ENCODE data around the gene ARL2BP.

Gene ARL2BP

DNA sequence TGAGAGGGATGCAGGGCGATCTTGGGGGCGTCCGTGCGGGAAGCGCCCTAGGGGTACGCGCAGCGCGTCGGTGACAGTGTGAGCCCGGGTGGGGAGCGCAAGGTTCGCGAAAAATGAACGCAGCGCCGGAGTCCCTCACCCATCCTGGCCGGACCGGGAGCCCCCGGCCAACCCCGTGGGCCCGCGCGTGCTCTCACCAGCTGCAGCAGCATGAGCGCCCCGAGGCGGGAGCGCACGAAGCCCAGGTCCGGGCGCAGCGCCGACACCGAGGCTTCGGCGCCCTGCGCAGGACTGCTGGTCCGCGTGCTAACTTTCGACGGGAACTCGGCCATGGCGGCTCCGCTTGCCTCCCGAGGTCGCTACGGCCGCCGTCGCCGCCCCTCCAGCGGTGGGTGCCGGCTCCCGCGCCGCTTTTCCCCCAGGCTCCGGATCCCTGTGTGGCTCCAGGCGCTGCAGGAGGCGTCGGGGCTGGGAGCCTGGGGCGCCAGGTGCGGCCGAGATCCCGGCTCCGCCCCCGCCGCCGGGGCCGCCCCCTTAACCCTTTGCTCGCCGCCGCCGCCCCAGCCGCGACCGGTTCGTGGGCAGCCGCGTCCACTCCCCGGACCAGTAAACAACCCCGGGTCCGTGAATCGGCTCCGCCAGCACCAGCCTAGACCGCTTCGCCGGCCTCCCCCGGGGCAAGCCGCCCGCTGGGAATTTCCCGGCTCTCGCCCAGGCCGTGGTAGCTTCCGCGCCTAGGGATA is 39.3 kb downstream of the ARL2BP start, which contains the start of gene PLLP:
PLLP (minus strand) TSS at position 464 of the 743 bp plus-strand sequence; CDS start at position 332, 132 bp downstream.
- peak; percentile 47 for DNase-seq

DNA sequence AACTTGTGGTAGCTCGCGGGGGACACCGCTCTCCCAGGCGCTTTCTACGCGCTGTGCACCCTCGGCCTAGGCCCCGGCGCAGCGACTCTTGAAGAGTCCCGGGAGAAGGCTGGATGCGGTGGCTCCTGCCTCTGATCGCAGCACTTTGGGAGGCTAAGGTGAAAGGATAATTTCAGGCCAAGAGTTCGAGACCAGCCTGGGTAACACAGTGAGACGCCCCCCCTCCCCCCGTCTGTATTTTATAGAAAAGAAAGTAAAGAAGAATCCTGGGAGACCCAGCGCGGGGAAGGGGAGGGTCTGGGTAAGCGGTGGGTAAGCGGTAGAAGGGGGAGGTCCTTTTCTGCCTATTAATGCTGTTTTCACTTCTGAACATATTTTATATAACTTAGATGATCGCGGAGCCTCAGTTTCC is 39.9 kb downstream of the ARL2BP start:
- no peak for DNase-seq

DNA sequence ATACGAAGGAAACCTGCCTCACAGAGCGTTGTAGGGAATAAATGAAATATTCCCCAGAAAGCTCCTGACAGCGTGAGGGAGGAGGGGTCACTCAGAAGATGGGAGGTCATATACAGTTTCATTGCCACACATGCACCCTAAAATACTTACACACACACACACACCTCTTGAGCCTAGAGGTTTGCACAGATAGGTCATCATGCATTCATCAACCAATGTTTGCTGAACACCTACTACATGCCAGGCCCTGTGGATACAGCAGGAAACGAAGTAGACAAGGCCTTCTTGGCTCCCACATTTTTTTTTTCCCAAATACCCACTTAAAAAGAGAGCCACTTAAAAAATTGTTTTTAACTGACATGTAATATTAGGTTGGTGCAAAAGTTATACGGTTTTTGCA is 40.3 kb downstream of the ARL2BP start:
- DNase-seq, result no peak

DNA sequence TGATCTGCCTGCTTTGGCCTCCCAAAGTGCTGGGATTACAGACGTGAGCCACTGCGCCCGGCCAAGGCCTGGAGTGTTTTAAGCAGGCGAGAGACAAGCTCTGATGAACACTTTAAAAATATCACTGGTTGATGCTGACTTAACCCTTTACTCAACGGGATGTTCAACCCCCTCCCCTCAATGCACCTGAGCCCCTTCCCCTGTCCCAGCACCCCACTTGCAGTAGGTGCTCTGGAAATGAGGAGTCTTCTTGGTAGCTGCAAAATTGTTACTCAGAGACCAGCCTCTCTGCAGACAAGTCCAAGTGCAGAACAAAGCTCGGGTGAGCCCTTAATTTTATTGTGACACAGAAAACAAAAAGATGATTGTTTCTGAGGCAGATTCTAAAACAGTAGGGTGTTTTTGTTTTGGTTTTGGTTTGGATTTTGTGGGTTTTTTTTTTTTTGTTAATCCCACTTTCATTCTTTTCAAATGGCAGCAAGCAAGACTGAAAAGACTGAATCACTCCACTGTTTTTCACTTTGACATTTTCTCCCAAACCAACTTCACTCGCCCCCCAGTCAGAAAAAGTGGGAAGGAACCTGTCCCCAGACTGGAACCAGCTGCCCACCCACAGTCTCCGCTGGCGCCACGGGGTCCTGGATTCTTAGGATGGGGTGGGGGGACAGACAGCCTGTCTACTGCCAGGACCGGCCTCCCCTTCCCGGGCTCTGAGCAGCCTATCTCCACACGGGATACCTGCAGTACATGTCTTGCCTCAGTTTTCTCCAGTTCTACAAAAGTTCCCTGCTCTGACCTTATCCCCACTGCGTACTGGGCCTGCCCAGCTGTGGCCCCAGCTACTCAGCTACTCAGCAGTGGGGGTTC is 44.6 kb downstream of the ARL2BP start:
- no peak for DNase-seq

DNA sequence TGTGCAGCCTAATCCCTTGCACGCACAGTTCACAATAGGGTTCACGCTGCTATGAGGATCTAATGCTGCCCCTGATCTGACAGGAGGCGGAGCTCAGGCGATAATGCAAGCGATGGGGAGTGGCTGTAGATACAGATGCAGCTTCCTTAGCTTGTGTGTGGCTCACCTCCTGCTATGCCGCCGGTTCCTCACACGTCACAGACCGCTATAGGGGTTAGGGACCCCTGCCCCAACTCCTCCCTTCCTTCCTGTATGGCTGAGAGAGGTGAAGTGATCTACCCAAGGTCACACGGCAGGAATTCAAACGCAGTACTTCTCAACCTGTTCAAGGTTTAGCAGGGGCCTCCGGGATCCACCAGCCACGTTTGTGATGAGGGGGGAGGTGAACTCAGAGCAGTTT is 52.8 kb downstream of the ARL2BP start:
- DNase-seq, result peak; percentile 75

DNA sequence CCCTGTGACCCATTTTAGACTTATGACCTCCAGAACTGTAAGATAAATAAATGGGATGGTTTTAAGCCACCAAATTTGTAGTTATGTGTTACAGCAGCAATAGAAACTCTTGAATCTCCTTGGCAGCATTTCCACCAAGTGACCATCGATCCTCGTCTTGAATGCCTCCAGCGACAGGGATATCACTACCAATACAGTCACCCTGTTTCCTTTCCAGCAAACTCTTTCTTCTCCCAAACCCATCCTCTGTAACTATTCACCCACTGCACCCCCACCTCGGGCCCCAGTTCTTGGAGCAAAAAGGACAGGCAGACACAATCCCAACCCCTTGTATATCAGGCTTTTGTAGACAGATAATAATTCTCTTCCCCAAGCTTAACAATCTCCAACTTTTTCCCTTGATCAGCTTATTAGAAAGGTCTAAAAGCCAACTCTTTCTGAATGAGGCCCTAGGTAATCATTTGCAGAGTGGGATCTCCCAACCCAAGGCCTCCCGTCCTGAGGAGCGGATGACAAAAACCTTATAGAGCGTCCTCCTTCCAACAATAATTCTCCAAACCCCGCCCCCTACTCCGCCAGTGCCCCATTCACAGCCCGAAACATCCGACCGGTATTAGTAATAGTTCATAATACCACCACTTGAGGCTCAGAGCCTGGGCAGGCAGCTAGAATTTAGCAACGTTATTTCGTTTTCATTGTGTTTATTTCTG is 54.1 kb downstream of the ARL2BP start:
- no peak for DNase-seq

DNA sequence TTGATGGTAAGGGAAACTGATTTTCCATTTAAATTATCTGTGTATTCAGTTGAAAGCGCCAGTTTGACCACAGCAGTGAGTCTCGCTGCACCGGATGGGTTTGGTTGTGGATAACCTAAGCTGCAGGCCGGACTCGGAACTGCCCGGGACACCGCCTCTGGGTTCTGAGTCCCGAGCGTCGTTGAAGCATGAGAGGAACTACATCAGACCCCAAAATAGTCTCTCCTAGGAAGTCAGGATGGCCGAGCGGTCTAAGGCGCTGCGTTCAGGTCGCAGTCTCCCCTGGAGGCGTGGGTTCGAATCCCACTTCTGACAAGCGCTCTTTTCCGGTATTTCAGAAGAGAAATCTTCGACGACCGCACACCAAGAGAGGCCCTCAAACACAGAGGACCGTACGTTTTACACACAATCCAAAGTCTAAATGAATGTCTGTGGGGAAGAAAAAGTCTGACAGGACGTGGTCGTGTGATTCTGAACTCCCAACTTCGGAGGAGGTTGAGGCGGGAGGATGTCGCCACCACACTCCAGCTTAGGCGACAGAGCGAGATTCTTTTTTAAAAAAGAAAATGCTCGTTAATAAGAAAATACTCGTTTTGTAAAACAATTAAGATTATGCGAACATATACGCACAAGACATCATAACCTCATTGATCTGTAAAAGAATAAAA is 54.8 kb downstream of the ARL2BP start:
- DNase-seq, result peak; percentile 92

DNA sequence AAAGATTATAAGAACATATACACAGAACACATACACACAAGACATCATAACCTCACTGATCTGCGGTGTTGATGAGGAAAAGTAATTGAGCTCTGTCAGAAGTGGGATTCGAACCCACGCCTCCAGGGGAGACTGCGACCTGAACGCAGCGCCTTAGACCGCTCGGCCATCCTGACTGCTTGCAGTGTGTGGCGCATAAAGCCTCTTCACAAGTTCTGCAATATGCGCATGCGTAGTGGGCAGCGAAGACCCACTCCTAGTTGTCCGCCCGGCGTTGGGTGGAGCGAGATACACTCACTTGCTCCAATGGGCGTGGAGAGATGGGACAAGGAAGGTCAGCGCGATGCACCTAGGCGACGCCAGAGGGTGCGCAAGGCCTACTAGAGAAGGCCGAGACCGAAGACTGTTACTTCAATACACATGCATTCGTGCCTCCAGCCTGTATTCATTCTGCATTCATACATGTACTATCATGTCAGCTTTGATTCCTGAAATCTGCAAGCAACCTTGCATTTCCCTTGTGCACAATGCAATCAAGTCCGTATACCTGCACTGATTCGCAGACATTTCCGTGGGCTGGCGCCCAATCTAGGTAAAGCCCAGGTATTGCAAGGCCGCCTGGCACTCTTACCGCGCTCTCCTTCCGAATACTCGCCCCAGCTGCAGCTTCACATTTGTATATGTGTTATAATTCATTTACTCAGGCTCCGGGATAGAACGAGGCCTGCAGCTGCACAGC is 55.5 kb downstream of the ARL2BP start:
- DNase-seq, result peak; percentile 99

DNA sequence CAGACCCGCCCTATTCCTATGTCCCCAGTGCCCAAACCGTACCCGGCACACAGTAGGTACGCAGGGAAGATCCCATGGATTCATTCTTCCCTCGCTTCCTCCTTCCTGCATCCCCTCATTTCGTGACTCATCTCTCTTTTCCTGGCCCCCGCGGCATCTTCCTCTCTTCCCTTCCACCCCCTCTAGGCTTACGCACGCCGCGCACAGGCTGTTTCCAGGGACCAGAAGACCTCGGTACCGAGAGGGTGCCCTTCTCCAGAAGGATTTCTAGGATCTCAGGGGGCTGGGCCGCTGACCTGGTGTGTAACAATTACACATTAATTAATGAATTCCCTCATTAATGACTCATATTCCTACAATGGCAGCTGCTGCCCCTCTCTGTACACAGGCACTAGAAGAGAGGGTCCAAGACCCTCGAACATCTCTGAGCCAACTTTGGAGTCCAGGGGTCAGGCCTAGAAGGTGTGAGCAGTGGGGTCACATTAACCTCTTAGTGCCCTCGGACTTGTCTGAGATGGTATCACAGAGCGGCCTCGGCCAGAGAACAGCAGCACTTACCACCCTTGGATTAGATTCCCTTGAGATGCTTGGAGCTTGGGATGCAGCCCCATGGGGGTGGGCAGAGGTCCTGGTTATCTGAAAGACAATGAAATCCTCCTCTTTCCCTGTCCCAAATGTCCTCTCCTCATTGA is 56.2 kb downstream of the ARL2BP start:
- DNase-seq, result no peak

All from CD4-positive, alpha-beta T cell treated with Interleukin-12 subunit alpha and Interleukin-12 subunit beta, for 1 hour (primary cell).